HFFc6 (cell line): Measurements from ENCODE around the gene LMF1. TPM values are rescaled to one million over a fixed set of nuclear protein-coding genes. Genes with fewer than 3 reads are reported as not detected.
"Not testable (repeated sequence)": the region's sequence is repeated elsewhere in the genome, so short reads cannot be mapped to it uniquely, and the experiment has no call there.

Experiments
- DNase-seq: peaks from one replicate; pipeline ENCODE4 v3.0.0-alpha.2; 2018
- H3K27ac Mint-ChIP-seq: 2 replicates; pipeline ENCODE4 v1.8.0; 2020; ENCODE audit warnings: mild to moderate bottlenecking, mixed read lengths
- H3K27me3 Mint-ChIP-seq: 2 replicates; pipeline ENCODE4 v1.8.0; 2021; ENCODE audit warnings: mild to moderate bottlenecking, moderate library complexity, mixed read lengths; ENCODE audit not compliant: insufficient read depth
- H3K36me3 Mint-ChIP-seq: 2 replicates; pipeline ENCODE4 v1.8.0; 2021; ENCODE audit warnings: low read depth, mixed read lengths
- H3K4me1 Mint-ChIP-seq: 2 replicates; pipeline ENCODE4 v1.8.0; 2020; ENCODE audit warnings: low read depth, mixed read lengths
- H3K4me3 Mint-ChIP-seq: 2 replicates; pipeline ENCODE4 v1.8.0; 2020; ENCODE audit warnings: mild to moderate bottlenecking, moderate library complexity, mixed read lengths
- H3K9me3 Mint-ChIP-seq: 2 replicates; pipeline ENCODE4 v1.8.0; 2020; ENCODE audit warnings: mild to moderate bottlenecking, mixed read lengths
- CTCF ChIP-seq: fragments of 200-600 bp; sonication (generic); IDR thresholded peaks from 2 replicates; pipeline ENCODE4 v1.5.0; 2021; ENCODE audit warnings: antibody characterized with exemption, mild to moderate bottlenecking
- total RNA-seq, 6 experiments: library from RNA; stranded (reverse); fragmentation: NEBNext Ultra II Directional; extraction: Animal tissue kit (Norgen Biotek cat#: 25700); gene quantifications; 2 replicates in 1 of 6; 3 replicates in 5 of 6; pipeline ENCODE4 v1.2.3, GENCODE V29; 2021

LMF1 gene
- total RNA-seq, 6 experiments from 2014 or later: 10.9 to 19.3 (median 14.2) TPM

DNA sequence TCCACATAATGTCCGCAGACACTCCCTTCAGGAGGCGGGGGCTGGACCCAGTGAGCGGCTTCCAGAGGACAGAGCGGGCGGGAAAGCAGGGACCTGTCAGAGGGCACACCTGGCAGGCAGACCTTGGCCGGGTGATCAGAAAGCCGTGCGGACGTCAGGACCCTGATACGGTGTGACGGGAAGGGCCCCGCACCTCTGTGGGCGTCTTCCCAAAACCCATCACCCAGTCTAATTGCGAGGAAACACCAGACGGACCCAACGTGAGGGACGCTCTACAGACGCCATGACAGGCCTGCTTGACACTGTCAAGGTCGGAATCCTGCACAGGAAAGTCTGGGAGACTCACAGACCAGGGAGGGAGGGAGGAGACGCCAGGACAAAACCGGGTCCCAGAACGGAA lies 8.4 kb downstream of the LMF1 start:
- DNase-seq: no peak
- Mint-ChIP-seq H3K9me3 (peaks cover 30% of the 10 kb centered on the region), H3K27me3 (no peaks in the 10 kb centered on the region; the same call in none of the 2 replicates), H3K27ac (no peak overlapping the region), H3K4me1 (peaks cover 23% of the 10 kb centered on the region), H3K4me3 (no peak overlapping the region), H3K36me3 (peaks cover 34% of the 10 kb centered on the region)
- no peak for TF ChIP-seq CTCF

- peaks cover 11% of the 10 kb centered on the region for H3K9me3 Mint-ChIP-seq
- H3K36me3 Mint-ChIP-seq: peaks cover 14% of the 10 kb centered on the region
- TF ChIP-seq CTCF: no peak
- H3K4me1 Mint-ChIP-seq: peaks cover 12% of the 10 kb centered on the region
- H3K27me3 Mint-ChIP-seq: peaks cover 1% of the 10 kb centered on the region; the same call in 1 of the 2 replicates
- no peak for DNase-seq
- no peak overlapping the region for H3K4me3 Mint-ChIP-seq
- H3K27ac Mint-ChIP-seq: no peak overlapping the region
These were observed 11.3 kb downstream of the LMF1 start for GRCh38 chr16:959232-960040.

DNA sequence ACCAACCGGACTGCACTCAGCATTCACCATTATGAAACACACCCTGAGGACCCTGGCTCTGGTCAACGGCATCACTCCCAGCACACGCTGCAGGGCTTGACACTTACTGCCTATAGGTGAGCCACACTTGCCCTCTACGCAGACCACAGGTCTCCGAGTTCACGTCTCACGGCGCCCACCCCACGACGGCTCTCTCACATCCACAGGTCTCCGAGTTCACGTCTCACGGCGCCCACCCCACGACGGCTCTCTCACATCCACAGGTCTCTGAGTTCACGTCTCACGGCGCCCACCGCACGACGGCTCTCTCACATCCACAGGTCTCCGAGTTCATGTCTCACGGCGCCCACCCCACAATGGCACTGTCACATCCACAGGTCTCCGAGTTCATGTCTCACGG lies 15.0 kb downstream of the LMF1 start:
- peaks cover 27% of the 10 kb centered on the region for H3K36me3 Mint-ChIP-seq
- not testable (repeated sequence) for H3K27ac Mint-ChIP-seq, H3K4me1 Mint-ChIP-seq

GRCh38 chr16:953818-954217 lies 17.0 kb downstream of the LMF1 start:
- H3K36me3 Mint-ChIP-seq: peaks cover 23% of the 10 kb centered on the region
- DNase-seq, H3K9me3 Mint-ChIP-seq, H3K27me3 Mint-ChIP-seq, H3K4me3 Mint-ChIP-seq, H3K27ac Mint-ChIP-seq, H3K4me1 Mint-ChIP-seq: not testable (repeated sequence)

More for the DNA sequence above, 15.0 kb downstream of the LMF1 start:
- not testable (repeated sequence) for H3K27me3 Mint-ChIP-seq, H3K4me3 Mint-ChIP-seq, DNase-seq
- H3K9me3 Mint-ChIP-seq: peaks cover 11% of the 10 kb centered on the region

GRCh38 chr16:952321-952720 lies 18.5 kb downstream of the LMF1 start:
- H3K36me3 Mint-ChIP-seq: peaks cover 25% of the 10 kb centered on the region
- peaks cover 4% of the 10 kb centered on the region; the same call in 1 of the 2 replicates for H3K9me3 Mint-ChIP-seq
- H3K27ac Mint-ChIP-seq: no peak overlapping the region; the same call in 1 of the 2 replicates
- no peak overlapping the region for H3K4me3 Mint-ChIP-seq
- H3K4me1 Mint-ChIP-seq: no peaks in the 10 kb centered on the region
- DNase-seq: no peak
- no peak for TF ChIP-seq CTCF
- peaks cover 2% of the 10 kb centered on the region; the same call in 1 of the 2 replicates for H3K27me3 Mint-ChIP-seq

DNA sequence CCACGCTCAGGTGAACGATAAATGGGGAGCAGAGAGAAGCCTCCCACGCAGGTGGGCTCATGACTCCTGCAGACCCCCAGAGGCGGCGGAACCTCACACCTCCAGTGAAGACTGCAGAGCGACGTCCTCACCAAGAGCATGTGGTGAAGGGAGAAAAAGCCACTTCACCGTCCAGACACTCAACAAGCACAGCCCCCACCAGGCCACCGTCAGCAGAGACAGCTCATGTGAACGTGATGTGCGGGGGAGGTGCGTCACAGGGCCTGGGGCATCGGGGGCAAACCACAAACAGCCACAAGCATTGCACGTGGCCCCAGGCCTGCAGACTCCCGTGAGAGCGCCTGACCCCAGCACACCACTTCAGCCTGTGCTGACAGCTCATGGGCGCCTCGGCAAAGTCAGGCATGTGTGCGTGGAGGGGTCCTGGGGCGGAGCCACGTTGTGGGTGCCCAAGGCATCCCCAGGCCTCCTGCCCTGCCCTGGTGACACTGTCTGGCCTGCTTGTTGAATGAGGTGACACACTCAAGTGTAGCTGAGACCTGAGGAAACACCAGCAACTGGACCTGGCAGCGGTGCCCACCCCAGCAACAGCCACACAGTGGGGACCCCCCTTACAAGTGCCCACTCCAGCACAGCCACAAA lies 19.0 kb downstream of the LMF1 start:
- peaks cover 2% of the 10 kb centered on the region; the same call in 1 of the 2 replicates for H3K27me3 Mint-ChIP-seq
- H3K36me3 Mint-ChIP-seq: peaks cover 23% of the 10 kb centered on the region
- H3K9me3 Mint-ChIP-seq: no peaks in the 10 kb centered on the region
- H3K27ac Mint-ChIP-seq: no peak overlapping the region
- no peak for TF ChIP-seq CTCF
- H3K4me1 Mint-ChIP-seq: no peaks in the 10 kb centered on the region
- no peak overlapping the region for H3K4me3 Mint-ChIP-seq
- DNase-seq: no peak

- not testable (repeated sequence) for H3K4me3 Mint-ChIP-seq, H3K4me1 Mint-ChIP-seq, H3K27ac Mint-ChIP-seq, H3K9me3 Mint-ChIP-seq, H3K27me3 Mint-ChIP-seq, DNase-seq
- peaks cover 20% of the 10 kb centered on the region for H3K36me3 Mint-ChIP-seq
These were observed 19.8 kb downstream of the LMF1 start for GRCh38 chr16:950733-951573.

GRCh38 chr16:948767-949166 lies 22.0 kb downstream of the LMF1 start:
- H3K27ac Mint-ChIP-seq, DNase-seq, H3K9me3 Mint-ChIP-seq, H3K4me3 Mint-ChIP-seq, H3K27me3 Mint-ChIP-seq: not testable (repeated sequence)
- H3K36me3 Mint-ChIP-seq: peaks cover 22% of the 10 kb centered on the region
- peaks cover 12% of the 10 kb centered on the region for H3K4me1 Mint-ChIP-seq

DNA sequence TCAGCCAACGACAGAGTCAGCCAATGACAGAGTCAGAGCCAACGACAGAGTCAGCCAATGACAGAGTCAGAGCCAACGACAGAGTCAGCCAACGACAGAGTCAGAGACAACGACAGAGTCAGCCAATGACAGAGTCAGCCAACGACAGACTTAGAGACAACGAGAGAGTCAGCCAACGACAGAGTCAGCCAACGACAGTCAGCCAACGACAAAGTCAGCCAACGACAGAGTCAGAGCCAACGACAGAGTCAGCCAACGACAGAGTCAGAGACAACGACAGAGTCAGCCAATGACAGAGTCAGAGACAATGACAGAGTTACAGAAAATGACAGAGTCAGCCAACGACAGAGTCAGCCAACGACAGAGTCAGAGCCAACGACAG lies 22.9 kb downstream of the LMF1 start:
- not testable (repeated sequence) for H3K27me3 Mint-ChIP-seq, DNase-seq, H3K9me3 Mint-ChIP-seq, H3K4me3 Mint-ChIP-seq, H3K27ac Mint-ChIP-seq
- Mint-ChIP-seq H3K36me3 (peaks cover 25% of the 10 kb centered on the region), H3K4me1 (peaks cover 12% of the 10 kb centered on the region)
